Omental fat pad (tissue), 4 donors: ENCODE data around the gene NR6A1. TPM values are rescaled to one million over a fixed set of nuclear protein-coding genes. Genes with fewer than 3 reads are reported as not detected.

Experiments used
- ATAC-seq: fragments of 150-250 bp; one replicate; pipeline ENCODE4 v1.9.1; 2016; ENCODE audit warnings: mild to moderate bottlenecking, moderate library complexity; ENCODE audit not compliant: low FRiP score
- DNase-seq: peaks from one replicate; pipeline ENCODE4 v3.0.0-alpha.2; 2019; ENCODE audit warnings: low spot score
- total RNA-seq, 4 donors: library from RNA; depleted of rRNA; stranded (reverse); fragments of >200 nt; gene quantifications; one replicate each; pipeline ENCODE4 v1.1.0, GENCODE V29; 2016
- TF ChIP-seq, protein P1 (sequence below), 3 donors: fragments of 450-650 bp; IDR thresholded peaks; one replicate each; pipeline ENCODE4 v1.5.1; 2016 to 2017; ENCODE audit warnings: antibody characterized with exemption in 3 of 3, mild to moderate bottlenecking in 3 of 3, moderate library complexity in 2 of 3

NR6A1 gene
- total RNA-seq, 4 donors from 2014 or later, result 0.95 to 1.2 (median 1.0) TPM

DNA sequence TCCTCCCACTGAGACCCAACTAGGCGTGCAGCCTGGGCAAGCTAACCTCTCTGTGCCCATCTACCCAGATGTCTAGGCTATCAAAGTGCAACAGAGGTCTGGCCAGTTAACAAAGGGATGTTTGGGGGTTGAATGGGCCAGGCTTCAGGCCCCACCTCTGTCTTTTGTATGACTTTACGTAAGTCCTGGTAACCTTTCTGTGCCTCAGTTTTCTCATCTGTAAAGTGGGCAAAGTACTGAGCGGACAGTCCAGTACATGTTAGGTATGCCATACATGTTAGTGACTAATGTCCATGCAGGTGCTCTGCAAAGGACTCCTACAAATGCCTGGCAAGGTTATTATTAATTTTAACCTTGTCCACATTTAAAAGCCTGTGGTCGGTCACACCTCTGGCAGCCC is 277.9 kb downstream of the NR6A1 start:
- ATAC-seq, result no peak
- no peak for DNase-seq
- TF ChIP-seq, protein P1, sequence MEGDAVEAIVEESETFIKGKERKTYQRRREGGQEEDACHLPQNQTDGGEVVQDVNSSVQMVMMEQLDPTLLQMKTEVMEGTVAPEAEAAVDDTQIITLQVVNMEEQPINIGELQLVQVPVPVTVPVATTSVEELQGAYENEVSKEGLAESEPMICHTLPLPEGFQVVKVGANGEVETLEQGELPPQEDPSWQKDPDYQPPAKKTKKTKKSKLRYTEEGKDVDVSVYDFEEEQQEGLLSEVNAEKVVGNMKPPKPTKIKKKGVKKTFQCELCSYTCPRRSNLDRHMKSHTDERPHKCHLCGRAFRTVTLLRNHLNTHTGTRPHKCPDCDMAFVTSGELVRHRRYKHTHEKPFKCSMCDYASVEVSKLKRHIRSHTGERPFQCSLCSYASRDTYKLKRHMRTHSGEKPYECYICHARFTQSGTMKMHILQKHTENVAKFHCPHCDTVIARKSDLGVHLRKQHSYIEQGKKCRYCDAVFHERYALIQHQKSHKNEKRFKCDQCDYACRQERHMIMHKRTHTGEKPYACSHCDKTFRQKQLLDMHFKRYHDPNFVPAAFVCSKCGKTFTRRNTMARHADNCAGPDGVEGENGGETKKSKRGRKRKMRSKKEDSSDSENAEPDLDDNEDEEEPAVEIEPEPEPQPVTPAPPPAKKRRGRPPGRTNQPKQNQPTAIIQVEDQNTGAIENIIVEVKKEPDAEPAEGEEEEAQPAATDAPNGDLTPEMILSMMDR (IDR thresholded peaks at IDR 0.05), result no peak

DNA sequence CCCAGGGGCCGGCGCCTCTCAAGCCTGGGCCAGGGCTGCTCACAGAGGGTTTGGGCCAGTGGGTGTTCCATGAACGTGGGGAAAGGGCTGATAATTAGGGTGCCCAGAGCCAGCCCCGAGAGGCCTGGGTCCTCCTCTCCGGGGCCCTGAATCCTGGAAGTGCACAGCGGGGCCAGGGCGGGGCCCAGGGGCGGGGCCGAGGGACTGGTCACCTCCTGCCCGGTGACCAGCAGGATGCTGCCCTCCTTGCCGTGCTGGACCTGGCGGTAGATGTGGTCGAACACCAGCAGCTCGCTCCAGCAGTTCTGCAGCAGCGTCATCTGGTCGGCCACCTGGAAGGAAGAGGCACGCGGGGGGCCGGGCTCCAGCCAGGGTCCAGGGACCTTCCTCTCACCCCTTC is 278.3 kb downstream of the NR6A1 start:
- ATAC-seq (no peak), DNase-seq (no peak)
- TF ChIP-seq, protein P1 (IDR thresholded peaks at IDR 0.05), result no peak

DNA sequence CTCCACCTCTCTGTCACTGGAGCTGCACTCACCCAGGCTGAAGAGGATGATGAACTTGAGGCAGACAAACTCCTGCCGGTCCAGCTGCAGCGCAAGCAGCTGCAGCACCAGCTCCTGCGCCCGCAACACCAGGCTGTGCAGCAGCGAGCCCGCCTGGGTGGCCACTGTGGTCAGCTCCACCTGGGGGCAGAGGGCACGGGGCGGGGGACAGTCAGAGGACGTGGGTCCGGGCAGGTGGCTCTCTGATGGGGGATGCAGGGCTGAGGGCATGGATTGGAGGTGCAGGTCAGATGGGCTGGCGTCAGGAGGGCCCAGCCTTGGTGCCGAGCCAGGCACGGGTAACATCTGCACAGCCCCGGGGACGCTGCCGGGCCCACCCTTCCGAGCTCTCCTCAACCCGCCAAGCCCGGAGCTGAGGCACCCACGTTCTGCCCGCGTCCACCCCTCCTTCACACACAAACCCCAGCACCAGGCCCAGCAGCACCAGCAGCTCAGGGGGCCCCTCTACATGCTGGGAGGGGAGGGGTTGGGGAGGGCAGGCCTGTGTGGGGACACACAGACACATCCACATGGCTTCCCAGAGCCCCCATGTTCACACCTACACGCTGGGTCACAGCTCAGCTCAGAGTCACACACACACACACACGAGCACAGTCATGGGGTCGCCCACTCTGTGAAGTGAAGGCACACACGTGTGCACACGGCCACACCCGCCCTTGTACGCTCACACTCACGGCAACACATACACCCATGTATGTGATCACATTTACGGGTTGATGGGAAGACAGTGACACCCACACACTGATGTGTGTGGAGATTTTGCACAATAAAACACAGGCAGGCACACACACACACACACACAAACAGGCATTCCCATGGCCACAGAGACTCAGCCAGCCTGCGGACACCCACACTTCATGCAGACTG is 279.8 kb downstream of the NR6A1 start:
- DNase-seq (no peak), ATAC-seq (no peak)
- TF ChIP-seq, protein P1 (IDR thresholded peaks at IDR 0.05), result no peak

DNA sequence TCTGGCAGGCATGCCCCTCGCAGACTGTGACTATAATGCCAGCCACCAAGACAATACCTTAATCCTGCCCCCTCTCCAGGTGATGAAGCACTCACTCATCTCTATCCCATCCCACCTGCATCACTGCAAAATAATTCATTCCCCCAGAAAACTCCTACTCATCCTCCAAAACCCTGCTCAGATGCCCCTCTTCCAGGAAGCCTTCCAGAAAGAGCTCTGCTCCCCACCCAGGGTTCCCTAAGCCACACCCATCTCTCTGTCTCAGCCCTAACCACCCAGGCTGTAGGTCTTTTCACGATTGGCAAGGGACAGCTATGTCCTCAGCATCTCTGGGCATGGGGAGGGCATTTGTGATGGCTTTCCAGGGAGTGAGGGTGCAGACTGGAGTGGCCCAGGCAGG is 281.1 kb downstream of the NR6A1 start:
- ATAC-seq (no peak), DNase-seq (no peak)
- TF ChIP-seq, protein P1 (IDR thresholded peaks at IDR 0.05), result no peak

DNA sequence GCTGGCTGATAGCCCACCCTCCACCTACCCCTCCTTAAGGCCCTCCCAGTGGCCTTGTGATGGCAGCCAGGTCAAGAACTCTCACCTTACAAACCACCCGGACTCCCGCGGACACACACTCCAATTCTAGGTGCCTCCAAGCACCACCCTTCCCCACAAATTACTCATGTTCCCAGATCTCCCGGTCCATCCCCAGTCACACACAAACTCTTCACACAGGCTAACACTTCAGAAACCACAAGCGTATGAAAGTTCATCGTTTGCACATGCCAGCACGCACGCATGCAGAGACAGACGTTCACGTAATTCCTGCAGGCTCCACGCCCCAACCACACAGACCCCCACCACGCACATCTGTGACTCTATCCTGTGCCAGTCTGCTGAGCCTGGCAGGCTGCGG is 281.9 kb downstream of the NR6A1 start:
- ATAC-seq (no peak), DNase-seq (no peak)
- TF ChIP-seq, protein P1 (IDR thresholded peaks at IDR 0.05), result no peak

DNA sequence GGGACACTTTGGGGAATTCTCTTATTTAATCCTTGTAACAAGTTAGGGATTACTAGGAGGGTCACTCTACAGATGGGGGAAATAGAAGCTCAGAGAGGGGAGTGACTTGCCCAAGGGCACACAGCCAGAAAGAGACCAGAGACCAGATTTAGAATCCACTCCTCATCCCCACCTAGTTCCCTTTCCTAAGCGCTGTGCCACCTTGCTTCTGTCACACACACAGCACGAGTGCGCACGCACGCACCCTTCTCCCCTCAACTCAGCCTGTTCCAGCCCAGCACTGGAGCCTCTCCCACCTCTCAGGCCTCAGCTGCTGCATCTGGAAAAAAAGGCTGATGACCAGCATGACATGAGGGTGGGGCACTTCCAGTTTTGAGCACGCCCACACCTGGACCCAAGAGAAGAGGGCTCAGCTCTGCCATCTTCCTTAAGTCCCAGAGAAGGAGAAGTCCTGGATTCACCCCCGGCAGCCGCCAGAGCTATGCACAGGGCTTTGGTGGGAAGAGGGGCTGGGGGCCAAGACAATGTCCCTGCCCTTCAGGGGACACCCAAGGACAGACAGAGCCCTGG is 282.4 kb downstream of the NR6A1 start:
- ATAC-seq (no peak), DNase-seq (no peak)
- TF ChIP-seq, protein P1 (IDR thresholded peaks at IDR 0.05), result no peak
